Renal cortical epithelial cell (primary cell): Measurements from ENCODE around the gene RAPGEF6. TPM values are rescaled to one million over a fixed set of nuclear protein-coding genes. Genes with fewer than 3 reads are reported as not detected.

Source experiments
- DNase-seq: peaks from one replicate; pipeline ENCODE4 v3.0.0-alpha.2; 2011; ENCODE audit warnings: low read depth
- total RNA-seq: library from RNA; depleted of rRNA; stranded (reverse); fragments of >200 nt; gene quantifications from 2 replicates; pipeline ENCODE4 v1.2.3, GENCODE V29; 2014

Gene RAPGEF6
- 12.7 and 27.8 TPM in 2 replicates for total RNA-seq

- DNase-seq, result peak; percentile 99
Observed at GRCh38 chr5:131634996-131635683, at the start of gene RAPGEF6. TSS of gene RAPGEF6 (minus strand) at chr5:131635229. CDS start at chr5:131635030, 199 bp downstream.

- no peak for DNase-seq
Observed at GRCh38 chr5:131684595-131684994, 49.6 kb upstream of the RAPGEF6 start.

GRCh38 chr5:131684051-131684450, 49.0 kb upstream of the RAPGEF6 start:
- DNase-seq, result no peak

GRCh38 chr5:131682826-131683225, 47.8 kb upstream of the RAPGEF6 start:
- DNase-seq, result no peak

- DNase-seq, result no peak
Observed at GRCh38 chr5:131682175-131682574, 47.1 kb upstream of the RAPGEF6 start.

GRCh38 chr5:131679911-131680310, 44.9 kb upstream of the RAPGEF6 start:
- peak; percentile 95 for DNase-seq

GRCh38 chr5:131678273-131678672, 43.2 kb upstream of the RAPGEF6 start:
- peak; percentile 16 for DNase-seq

- peak; percentile 85 for DNase-seq
Observed at GRCh38 chr5:131677115-131677514, 42.1 kb upstream of the RAPGEF6 start.

GRCh38 chr5:131672776-131673175, 37.7 kb upstream of the RAPGEF6 start:
- no peak for DNase-seq

GRCh38 chr5:131671994-131672655, 37.1 kb upstream of the RAPGEF6 start:
- peak; percentile 23 for DNase-seq

- DNase-seq, result no peak
Observed at GRCh38 chr5:131671409-131671808, 36.4 kb upstream of the RAPGEF6 start.

- DNase-seq, result no peak
Observed at GRCh38 chr5:131664929-131665328, 29.9 kb upstream of the RAPGEF6 start.

- no peak for DNase-seq
Observed at GRCh38 chr5:131661933-131662332, 26.9 kb upstream of the RAPGEF6 start.

- no peak for DNase-seq
Observed at GRCh38 chr5:131659841-131660240, 24.8 kb upstream of the RAPGEF6 start.

- DNase-seq, result no peak
Observed at GRCh38 chr5:131659290-131659689, 24.3 kb upstream of the RAPGEF6 start.

- no peak for DNase-seq
Observed at GRCh38 chr5:131654776-131655175, 19.7 kb upstream of the RAPGEF6 start.

GRCh38 chr5:131654309-131654708, 19.3 kb upstream of the RAPGEF6 start:
- peak; percentile 70 for DNase-seq

- DNase-seq, result no peak
Observed at GRCh38 chr5:131649161-131649560, 14.1 kb upstream of the RAPGEF6 start.

GRCh38 chr5:131647048-131647769, 12.2 kb upstream of the RAPGEF6 start:
- DNase-seq, result no peak

GRCh38 chr5:131644822-131645221, 9.8 kb upstream of the RAPGEF6 start:
- DNase-seq, result no peak

GRCh38 chr5:131644370-131644769, 9.3 kb upstream of the RAPGEF6 start:
- DNase-seq, result no peak

GRCh38 chr5:131641494-131641893, 6.5 kb upstream of the RAPGEF6 start:
- DNase-seq, result no peak
